ENCODE data around the gene SPATA31C1.

GRCh38 chr9:87950296-87950695 lies 32.5 kb downstream of the SPATA31C1 start:
- TF ChIP-seq EZH2 (IDR thresholded peaks at IDR 0.05; ENCODE audit: insufficient read depth, poor library complexity, severe bottlenecking) = no peak
- no peak for TF ChIP-seq EZH2phosphoT487 (IDR thresholded peaks at IDR 0.05; ENCODE audit: insufficient read depth, low read depth)
